Breast epithelium (tissue), 4 donors: ENCODE data around the gene AAMDC. TPM values are rescaled to one million over a fixed set of nuclear protein-coding genes. Genes with fewer than 3 reads are reported as not detected.

Source experiments
- DNase-seq, 2 donors: peaks; one replicate each; pipeline ENCODE4 v3.0.0-alpha.2; 2019; ENCODE audit warnings: low spot score in 2 of 2
- H3K27ac ChIP-seq, 2 donors: fragments of 200-600 bp; sonication (generic) in 1 of 2; one replicate each; pipeline ENCODE4 v1.5.1; 2016 to 2019; ENCODE audit warnings: mild to moderate bottlenecking in 1 of 2
- H3K27me3 ChIP-seq, 2 donors: fragments of 200-600 bp; sonication (generic) in 1 of 2; one replicate each; pipeline versions ENCODE4 v1.5.1 to v1.6.0; 2017 to 2019; ENCODE audit warnings: control low read depth in 1 of 2, mild to moderate bottlenecking in 1 of 2
- H3K36me3 ChIP-seq: fragments of 200-600 bp; one replicate; pipeline ENCODE4 v1.5.1; 2019
- H3K4me1 ChIP-seq, 2 donors: fragments of 200-600 bp; sonication (generic); one replicate each; pipeline ENCODE4 v1.5.1; 2016 to 2019; ENCODE audit warnings: control low read depth in 1 of 2
- H3K4me3 ChIP-seq, 3 donors: fragments of 200-600 bp; sonication (generic); 1 replicate in 2 of 3; 2 replicates in 1 of 3; pipeline ENCODE4 v1.5.1; 2016 to 2019; ENCODE audit warnings: mild to moderate bottlenecking in 3 of 3, moderate library complexity in 2 of 3
- H3K9me3 ChIP-seq, 2 donors: fragments of 200-600 bp; sonication (generic) in 1 of 2; one replicate each; pipeline ENCODE4 v1.5.1; 2016 to 2019; ENCODE audit warnings: control low read depth in 1 of 2
- POLR2A ChIP-seq: fragments of 450-650 bp; IDR thresholded peaks from one replicate; pipeline ENCODE4 v1.6.1; 2016; ENCODE audit warnings: antibody characterized with exemption, mild to moderate bottlenecking, moderate library complexity
- POLR2AphosphoS5 ChIP-seq, 3 donors: sonication (generic); formaldehyde crosslinking; IDR thresholded peaks; one replicate each; pipeline ENCODE4 v1.6.1; 2017; ENCODE audit warnings: antibody characterized with exemption in 3 of 3
- intact Hi-C: fragments of 100-400 bp; cut with DNase I; formaldehyde crosslinking; loops from one replicate; pipeline ENCODE4 v1.15.1; 2023; ENCODE audit warnings: low total_unique reads
- total RNA-seq, 3 donors: library from RNA; depleted of rRNA; stranded (reverse); fragments of >200 nt; gene quantifications; one replicate each; pipeline ENCODE4 v1.1.0, GENCODE V29; 2016
- TF ChIP-seq, protein P1 (sequence below), 3 donors: fragments of 450-650 bp; IDR thresholded peaks; one replicate each; pipeline ENCODE4 v1.5.1; 2016 to 2017; ENCODE audit warnings: antibody characterized with exemption in 3 of 3, mild to moderate bottlenecking in 3 of 3, moderate library complexity in 3 of 3

Gene AAMDC
- total RNA-seq, 3 donors from 2014 or later: 26.2 to 64.8 (median 30.5) TPM

DNA sequence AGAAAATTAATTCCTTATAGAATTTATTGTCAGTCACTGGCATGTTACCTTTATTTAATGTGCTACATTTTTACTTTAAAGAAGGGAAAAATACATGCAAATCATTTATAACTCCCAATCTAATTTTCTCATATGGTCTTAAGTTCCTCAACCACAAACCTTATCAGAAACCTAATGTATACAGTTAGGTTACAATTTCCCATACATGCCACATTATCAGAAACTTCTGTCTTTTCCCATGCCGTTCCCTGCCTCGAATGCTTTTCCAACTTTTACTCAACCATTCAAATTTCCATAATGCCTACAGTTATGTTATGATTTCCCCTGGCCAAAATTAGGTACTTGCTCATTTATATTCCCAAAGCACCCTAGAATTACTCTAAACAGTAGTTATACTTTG is 14.0 kb upstream of the AAMDC start:
- DNase-seq: no peak
- Histone ChIP-seq H3K27ac (no peak overlapping the region), H3K4me3 (no peak overlapping the region), H3K36me3 (no peaks in the 10 kb centered on the region), H3K27me3 (no peaks in the 10 kb centered on the region), H3K4me1 (no peaks in the 10 kb centered on the region), H3K9me3 (no peaks in the 10 kb centered on the region)
- intact Hi-C loops: no loop called here
- TF ChIP-seq POLR2AphosphoS5 (IDR thresholded peaks at IDR 0.05): no peak
- no peak for TF ChIP-seq POLR2A
- TF ChIP-seq, protein P1, sequence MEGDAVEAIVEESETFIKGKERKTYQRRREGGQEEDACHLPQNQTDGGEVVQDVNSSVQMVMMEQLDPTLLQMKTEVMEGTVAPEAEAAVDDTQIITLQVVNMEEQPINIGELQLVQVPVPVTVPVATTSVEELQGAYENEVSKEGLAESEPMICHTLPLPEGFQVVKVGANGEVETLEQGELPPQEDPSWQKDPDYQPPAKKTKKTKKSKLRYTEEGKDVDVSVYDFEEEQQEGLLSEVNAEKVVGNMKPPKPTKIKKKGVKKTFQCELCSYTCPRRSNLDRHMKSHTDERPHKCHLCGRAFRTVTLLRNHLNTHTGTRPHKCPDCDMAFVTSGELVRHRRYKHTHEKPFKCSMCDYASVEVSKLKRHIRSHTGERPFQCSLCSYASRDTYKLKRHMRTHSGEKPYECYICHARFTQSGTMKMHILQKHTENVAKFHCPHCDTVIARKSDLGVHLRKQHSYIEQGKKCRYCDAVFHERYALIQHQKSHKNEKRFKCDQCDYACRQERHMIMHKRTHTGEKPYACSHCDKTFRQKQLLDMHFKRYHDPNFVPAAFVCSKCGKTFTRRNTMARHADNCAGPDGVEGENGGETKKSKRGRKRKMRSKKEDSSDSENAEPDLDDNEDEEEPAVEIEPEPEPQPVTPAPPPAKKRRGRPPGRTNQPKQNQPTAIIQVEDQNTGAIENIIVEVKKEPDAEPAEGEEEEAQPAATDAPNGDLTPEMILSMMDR (IDR thresholded peaks at IDR 0.05): no peak

DNA sequence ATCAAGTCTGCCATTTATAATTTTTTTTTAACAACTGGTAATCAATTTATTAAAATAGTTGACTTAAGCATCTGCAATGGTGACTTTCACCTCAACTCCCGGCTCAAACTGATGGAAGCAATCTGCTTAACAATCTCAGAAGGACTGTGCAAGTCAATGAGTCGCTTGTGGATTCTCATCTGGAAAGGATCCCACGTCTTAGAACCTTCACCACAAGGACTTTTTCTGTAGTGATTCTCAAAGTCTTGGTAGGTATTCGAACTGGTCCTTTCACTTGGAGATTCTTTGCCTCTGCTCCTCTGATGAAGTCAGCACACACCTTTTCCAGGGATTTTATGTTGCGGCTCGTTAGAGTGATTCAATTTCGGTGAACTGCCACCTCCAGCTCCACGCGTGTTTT is 7.7 kb upstream of the AAMDC start:
- TF ChIP-seq POLR2AphosphoS5 (IDR thresholded peaks at IDR 0.05): no peak
- TF ChIP-seq POLR2A: no peak
- TF ChIP-seq, protein P1 (IDR thresholded peaks at IDR 0.05): no peak
- H3K4me1 ChIP-seq: no peaks in the 10 kb centered on the region
- no peak for DNase-seq
- H3K27me3 ChIP-seq: no peaks in the 10 kb centered on the region
- H3K27ac ChIP-seq: no peak overlapping the region
- intact Hi-C loops: no loop called here
- no peaks in the 10 kb centered on the region for H3K36me3 ChIP-seq
- H3K9me3 ChIP-seq: no peaks in the 10 kb centered on the region
- H3K4me3 ChIP-seq: no peak overlapping the region

DNA sequence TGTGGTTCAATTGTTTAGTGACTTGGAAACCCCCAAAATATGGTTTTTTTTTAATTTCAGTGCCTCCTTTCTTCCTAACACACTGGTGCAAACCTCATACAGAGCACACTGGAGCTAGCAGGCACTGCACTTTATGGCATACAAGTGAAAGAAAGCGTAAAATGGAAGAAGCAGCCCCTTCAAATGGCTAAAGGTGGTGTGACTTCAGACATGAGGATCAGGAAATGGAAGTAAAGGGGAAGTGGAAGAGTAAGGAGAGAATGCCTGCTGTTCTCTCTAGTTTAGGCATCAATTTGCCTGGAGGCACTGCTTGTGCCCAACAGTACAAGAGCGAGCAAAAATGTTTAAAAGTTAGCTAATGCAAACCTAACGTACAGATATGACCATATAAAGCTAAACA is 6.1 kb upstream of the AAMDC start:
- TF ChIP-seq POLR2AphosphoS5 (IDR thresholded peaks at IDR 0.05) (no peak), POLR2A (no peak)
- TF ChIP-seq, protein P1 (IDR thresholded peaks at IDR 0.05): no peak
- H3K4me3 ChIP-seq: no peak overlapping the region
- intact Hi-C loops: no loop called here

DNA sequence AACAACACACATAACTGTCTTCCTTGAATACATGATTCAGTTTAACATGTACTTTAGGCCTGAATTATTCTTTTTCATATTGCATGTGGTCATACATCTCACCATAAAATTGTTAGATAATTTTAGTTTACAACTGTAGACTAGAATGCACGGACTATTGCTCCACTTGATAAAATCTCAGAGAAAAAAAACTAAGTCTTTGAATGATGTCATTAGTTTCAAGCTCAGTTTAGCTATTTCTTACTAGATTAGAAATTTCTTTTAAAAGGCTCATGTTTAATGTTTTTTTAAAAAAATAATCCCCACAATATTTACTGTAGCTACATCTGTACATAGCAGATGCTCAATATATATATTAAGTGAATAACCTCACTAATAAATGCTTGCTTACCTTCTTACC is 5.5 kb upstream of the AAMDC start:
- DNase-seq: no peak
- TF ChIP-seq, protein P1 (IDR thresholded peaks at IDR 0.05): no peak
- TF ChIP-seq POLR2AphosphoS5 (IDR thresholded peaks at IDR 0.05) (no peak), POLR2A (no peak)
- H3K27ac ChIP-seq: no peak overlapping the region
- H3K4me3 ChIP-seq: no peak overlapping the region
- intact Hi-C loops: no loop called here
- peaks cover 0 to 6% of the 10 kb centered on the region in 2 donors for H3K4me1 ChIP-seq
- H3K27me3 ChIP-seq: no peaks in the 10 kb centered on the region
- H3K36me3 ChIP-seq: no peaks in the 10 kb centered on the region
- H3K9me3 ChIP-seq: no peaks in the 10 kb centered on the region

More for the DNA sequence above, 6.1 kb upstream of the AAMDC start:
- H3K4me1 ChIP-seq: peaks cover 0 to 6% of the 10 kb centered on the region in 2 donors
- H3K27ac ChIP-seq: no peak overlapping the region
- H3K27me3 ChIP-seq: no peaks in the 10 kb centered on the region
- DNase-seq: no peak
- no peaks in the 10 kb centered on the region for H3K36me3 ChIP-seq
- no peaks in the 10 kb centered on the region for H3K9me3 ChIP-seq

DNA sequence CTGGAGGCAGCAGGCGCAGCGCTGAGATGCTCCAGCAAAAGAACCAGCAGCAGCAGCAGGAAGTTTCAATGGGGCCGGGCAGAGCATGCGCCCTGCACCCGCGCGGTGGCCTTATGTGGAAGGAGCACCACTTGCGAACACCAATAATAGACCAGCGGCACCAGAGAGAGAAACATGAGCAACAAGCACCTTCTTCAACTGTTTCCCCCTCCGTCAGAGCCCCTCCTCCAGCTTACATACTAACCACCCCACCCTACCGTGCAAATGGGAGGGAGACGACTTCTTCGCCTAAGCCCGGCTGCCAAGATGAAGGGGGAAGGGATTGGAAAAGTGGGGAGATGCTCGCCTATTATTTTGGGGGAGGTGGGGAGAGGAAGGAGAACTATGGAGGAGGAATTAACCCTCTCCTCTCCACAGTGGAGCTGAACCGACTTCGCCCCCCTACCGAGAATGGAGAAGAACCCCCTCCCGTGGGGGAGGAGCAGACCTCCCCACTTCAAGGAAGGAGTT is 1.5 kb upstream of the AAMDC start:
- intact Hi-C loops: no loop called here
- peak overlapping the region; percentile 78 to 100 (median 97) for H3K4me3 ChIP-seq
- peak overlapping the region; percentile 96 to 99 for H3K27ac ChIP-seq
- no peaks in the 10 kb centered on the region for H3K36me3 ChIP-seq
- H3K4me1 ChIP-seq: peaks cover 0 to 9% of the 10 kb centered on the region in 2 donors
- no peaks in the 10 kb centered on the region for H3K9me3 ChIP-seq
- TF ChIP-seq, protein P1 (IDR thresholded peaks at IDR 0.05): peak in 2 of 3 donors; percentile 24 to 26
- no peak for TF ChIP-seq POLR2A
- TF ChIP-seq POLR2AphosphoS5 (IDR thresholded peaks at IDR 0.05): peak in 2 of 3 donors; percentile 29 to 36
- H3K27me3 ChIP-seq: no peaks in the 10 kb centered on the region
- DNase-seq: peak; percentile 79 to 82
